Thoracic aorta (tissue), 2 donors: ENCODE data around the gene XCL2. TPM values are rescaled to one million over a fixed set of nuclear protein-coding genes. Genes with fewer than 3 reads are reported as not detected.

Experiments used
- ATAC-seq: fragments of 150-250 bp; one replicate; pipeline ENCODE4 v1.8.0; 2017; ENCODE audit warnings: low read depth; ENCODE audit not compliant: insufficient number of reproducible peaks, low FRiP score
- DNase-seq: peaks from one replicate; pipeline ENCODE4 v3.0.0-alpha.2; 2020; ENCODE audit warnings: low spot score
- H3K27ac ChIP-seq, 2 donors: fragments of 200-600 bp; sonication (generic); 1 replicate in 1 of 2; 2 replicates in 1 of 2; pipeline ENCODE4 v1.5.1; 2016; ENCODE audit warnings: mild to moderate bottlenecking in 2 of 2, moderate library complexity in 2 of 2
- H3K27me3 ChIP-seq: fragments of 200-600 bp; sonication (generic); replicated peaks from 2 replicates; pipeline ENCODE4 v1.6.0; 2016; ENCODE audit warnings: mild to moderate bottlenecking; ENCODE audit not compliant: insufficient read depth
- H3K36me3 ChIP-seq: fragments of 200-600 bp; sonication (generic); one replicate; pipeline ENCODE4 v1.5.1; 2016
- H3K4me1 ChIP-seq, 2 donors: fragments of 200-600 bp; sonication (generic); 1 replicate in 1 of 2; 2 replicates in 1 of 2; pipeline versions ENCODE4 v1.5.1 to v1.6.0; 2016; ENCODE audit warnings: low read depth in 2 of 2, mild to moderate bottlenecking in 1 of 2; ENCODE audit not compliant: control insufficient read depth in 1 of 2
- H3K4me3 ChIP-seq: fragments of 200-600 bp; sonication (generic); 2 replicates; pipeline ENCODE4 v1.5.1; 2016; ENCODE audit warnings: mild to moderate bottlenecking
- H3K9me3 ChIP-seq: fragments of 200-600 bp; sonication (generic); 2 replicates; pipeline ENCODE4 v1.5.1; 2016
- total RNA-seq, 2 donors: library from RNA; depleted of rRNA; stranded (reverse); fragments of >200 nt; gene quantifications; one replicate each; pipeline versions ENCODE4 v1.1.0 to v1.2.3, GENCODE V29; 2016
- TF ChIP-seq, protein P1 (sequence below): fragments of 200-600 bp; sonication (generic); IDR thresholded peaks from one replicate; pipeline ENCODE4 v1.5.1; 2019; ENCODE audit warnings: antibody characterized with exemption

XCL2 gene
- total RNA-seq, 2 donors from 2014 or later, result not detected

- Histone ChIP-seq H3K36me3 (no peaks in the 10 kb centered on the region), H3K27ac (no peak overlapping the region), H3K4me1 (no peaks in the 10 kb centered on the region), H3K27me3 (no peaks in the 10 kb centered on the region), H3K9me3 (no peaks in the 10 kb centered on the region), H3K4me3 (no peak overlapping the region)
- ATAC-seq, result no peak
- TF ChIP-seq, protein P1, sequence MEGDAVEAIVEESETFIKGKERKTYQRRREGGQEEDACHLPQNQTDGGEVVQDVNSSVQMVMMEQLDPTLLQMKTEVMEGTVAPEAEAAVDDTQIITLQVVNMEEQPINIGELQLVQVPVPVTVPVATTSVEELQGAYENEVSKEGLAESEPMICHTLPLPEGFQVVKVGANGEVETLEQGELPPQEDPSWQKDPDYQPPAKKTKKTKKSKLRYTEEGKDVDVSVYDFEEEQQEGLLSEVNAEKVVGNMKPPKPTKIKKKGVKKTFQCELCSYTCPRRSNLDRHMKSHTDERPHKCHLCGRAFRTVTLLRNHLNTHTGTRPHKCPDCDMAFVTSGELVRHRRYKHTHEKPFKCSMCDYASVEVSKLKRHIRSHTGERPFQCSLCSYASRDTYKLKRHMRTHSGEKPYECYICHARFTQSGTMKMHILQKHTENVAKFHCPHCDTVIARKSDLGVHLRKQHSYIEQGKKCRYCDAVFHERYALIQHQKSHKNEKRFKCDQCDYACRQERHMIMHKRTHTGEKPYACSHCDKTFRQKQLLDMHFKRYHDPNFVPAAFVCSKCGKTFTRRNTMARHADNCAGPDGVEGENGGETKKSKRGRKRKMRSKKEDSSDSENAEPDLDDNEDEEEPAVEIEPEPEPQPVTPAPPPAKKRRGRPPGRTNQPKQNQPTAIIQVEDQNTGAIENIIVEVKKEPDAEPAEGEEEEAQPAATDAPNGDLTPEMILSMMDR, result no peak
- DNase-seq, result no peak
These were observed 11.8 kb upstream of the XCL2 start for GRCh38 chr1:168555508-168556046.

- Histone ChIP-seq H3K36me3 (no peaks in the 10 kb centered on the region), H3K27me3 (no peaks in the 10 kb centered on the region), H3K4me3 (no peak overlapping the region), H3K9me3 (no peaks in the 10 kb centered on the region), H3K27ac (no peak overlapping the region), H3K4me1 (no peaks in the 10 kb centered on the region)
- no peak for DNase-seq
- ATAC-seq, result no peak
- TF ChIP-seq, protein P1, result no peak
These were observed 11.0 kb upstream of the XCL2 start for GRCh38 chr1:168554603-168555483.

GRCh38 chr1:168553680-168554553 lies 10.1 kb upstream of the XCL2 start:
- H3K4me1 ChIP-seq, result no peaks in the 10 kb centered on the region
- H3K9me3 ChIP-seq, result peaks cover 3% of the 10 kb centered on the region
- no peak for DNase-seq
- H3K27ac ChIP-seq, result no peak overlapping the region
- TF ChIP-seq, protein P1, result no peak
- ATAC-seq, result no peak
- no peak overlapping the region for H3K4me3 ChIP-seq
- no peaks in the 10 kb centered on the region for H3K27me3 ChIP-seq
- no peaks in the 10 kb centered on the region for H3K36me3 ChIP-seq

DNA sequence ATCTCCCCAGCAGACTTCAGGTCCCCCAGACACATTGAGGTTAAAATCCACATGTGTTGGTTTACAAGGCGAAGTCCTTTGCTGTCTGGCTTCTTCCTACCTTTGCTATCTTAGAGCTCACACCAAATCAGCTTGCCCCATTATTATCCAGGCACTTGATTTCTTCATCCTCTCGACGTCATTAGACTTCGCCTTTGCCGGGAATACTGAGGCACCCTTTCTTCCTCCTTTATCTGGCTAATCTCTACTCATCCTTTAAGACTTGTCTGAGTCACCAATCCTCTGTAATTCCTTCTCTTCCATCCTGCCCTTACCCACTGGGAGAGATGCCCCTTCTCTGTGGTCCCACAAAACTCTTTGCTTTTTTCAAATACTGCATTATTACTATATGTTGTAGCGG lies 9.2 kb upstream of the XCL2 start:
- H3K9me3 ChIP-seq, result peaks cover 3% of the 10 kb centered on the region
- no peak overlapping the region for H3K4me3 ChIP-seq
- no peak for DNase-seq
- TF ChIP-seq, protein P1, result no peak
- H3K4me1 ChIP-seq, result no peaks in the 10 kb centered on the region
- no peaks in the 10 kb centered on the region for H3K36me3 ChIP-seq
- ATAC-seq, result no peak
- H3K27me3 ChIP-seq, result no peaks in the 10 kb centered on the region
- no peak overlapping the region for H3K27ac ChIP-seq

DNA sequence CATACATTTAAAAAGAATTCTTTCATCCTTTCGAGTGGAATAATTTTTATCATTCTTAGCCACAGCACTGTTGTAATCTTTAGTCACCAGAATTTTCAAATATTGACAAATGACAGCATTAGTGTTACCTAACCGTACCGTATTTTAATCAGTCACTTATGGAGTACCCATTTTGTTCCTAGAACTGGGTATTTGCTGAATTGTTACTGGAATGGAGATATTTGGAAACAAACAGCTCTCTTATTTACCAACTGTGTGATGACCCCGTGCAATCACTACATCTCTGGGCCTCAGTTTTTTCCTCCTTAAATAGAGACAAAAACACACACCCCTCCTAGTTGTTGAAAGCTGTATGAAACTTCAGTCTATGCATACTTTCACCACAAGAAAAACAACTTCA lies 7.9 kb upstream of the XCL2 start:
- TF ChIP-seq, protein P1, result no peak
- H3K36me3 ChIP-seq, result no peaks in the 10 kb centered on the region
- no peaks in the 10 kb centered on the region for H3K27me3 ChIP-seq
- H3K4me3 ChIP-seq, result no peak overlapping the region
- no peak overlapping the region for H3K27ac ChIP-seq
- no peaks in the 10 kb centered on the region for H3K4me1 ChIP-seq
- ATAC-seq, result no peak
- DNase-seq, result no peak
- peaks cover 3% of the 10 kb centered on the region for H3K9me3 ChIP-seq
